RWPE1 (cell line): Measurements from ENCODE around the gene FAM151B.

Experiments
- CTCF ChIA-PET: fragments of 350-600 bp; sonication (Branson Sonifier 250); formaldehyde crosslinking; extraction: SDS; loops from one replicate; lab custom pipeline; 2021; lab: Yijun Ruan, JAX
- POLR2A ChIA-PET: fragments of 400-600 bp; formaldehyde crosslinking; extraction: SDS; loops from one replicate; lab custom pipeline; 2020; ENCODE audit warnings: antibody characterized with exemption; ENCODE audit not compliant: low non-redundant PET; lab: Yijun Ruan, JAX
- DNase-seq: peaks from one replicate; pipeline ENCODE4 v3.0.0; 2012; ENCODE audit warnings: low spot score
- H3K27ac ChIP-seq: fragments of 450-650 bp; 2 replicates; pipeline ENCODE4 v1.5.1; 2017
- TF ChIP-seq, protein P1 (sequence below): fragments of 450-650 bp; conservative IDR thresholded peaks from 2 replicates; pipeline ENCODE4 v1.5.1; 2017; ENCODE audit warnings: low read depth, mild to moderate bottlenecking

Gene FAM151B

DNA sequence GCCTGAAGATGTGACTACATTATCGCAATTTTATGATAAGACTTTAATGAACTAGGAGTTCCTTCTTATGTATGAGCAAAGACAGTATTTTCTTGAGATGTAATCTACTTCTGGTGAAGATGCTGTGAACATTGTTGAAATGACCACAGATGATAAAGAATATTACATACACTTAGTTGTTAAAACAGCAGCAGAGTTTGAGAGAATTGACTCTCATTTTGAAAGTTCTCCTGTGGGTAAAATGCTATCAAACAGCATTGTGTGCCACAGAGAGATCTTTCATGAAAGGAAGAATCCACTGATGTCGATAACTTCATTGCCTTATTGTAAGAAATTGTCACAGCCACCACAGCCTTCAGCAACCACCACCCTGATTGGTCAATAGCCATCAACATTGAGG is 8.0 kb downstream of the FAM151B start:
- POLR2A ChIA-PET = no interaction called here
- CTCF ChIA-PET = interaction anchor here (0.6 kb wide), 1 partner anchor 669 kb away, joined by 3 read pairs; no protein-coding TSS in a partner anchor
- no peak for DNase-seq
- TF ChIP-seq, protein P1, sequence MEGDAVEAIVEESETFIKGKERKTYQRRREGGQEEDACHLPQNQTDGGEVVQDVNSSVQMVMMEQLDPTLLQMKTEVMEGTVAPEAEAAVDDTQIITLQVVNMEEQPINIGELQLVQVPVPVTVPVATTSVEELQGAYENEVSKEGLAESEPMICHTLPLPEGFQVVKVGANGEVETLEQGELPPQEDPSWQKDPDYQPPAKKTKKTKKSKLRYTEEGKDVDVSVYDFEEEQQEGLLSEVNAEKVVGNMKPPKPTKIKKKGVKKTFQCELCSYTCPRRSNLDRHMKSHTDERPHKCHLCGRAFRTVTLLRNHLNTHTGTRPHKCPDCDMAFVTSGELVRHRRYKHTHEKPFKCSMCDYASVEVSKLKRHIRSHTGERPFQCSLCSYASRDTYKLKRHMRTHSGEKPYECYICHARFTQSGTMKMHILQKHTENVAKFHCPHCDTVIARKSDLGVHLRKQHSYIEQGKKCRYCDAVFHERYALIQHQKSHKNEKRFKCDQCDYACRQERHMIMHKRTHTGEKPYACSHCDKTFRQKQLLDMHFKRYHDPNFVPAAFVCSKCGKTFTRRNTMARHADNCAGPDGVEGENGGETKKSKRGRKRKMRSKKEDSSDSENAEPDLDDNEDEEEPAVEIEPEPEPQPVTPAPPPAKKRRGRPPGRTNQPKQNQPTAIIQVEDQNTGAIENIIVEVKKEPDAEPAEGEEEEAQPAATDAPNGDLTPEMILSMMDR = no peak
- no peak overlapping the region for H3K27ac ChIP-seq

DNA sequence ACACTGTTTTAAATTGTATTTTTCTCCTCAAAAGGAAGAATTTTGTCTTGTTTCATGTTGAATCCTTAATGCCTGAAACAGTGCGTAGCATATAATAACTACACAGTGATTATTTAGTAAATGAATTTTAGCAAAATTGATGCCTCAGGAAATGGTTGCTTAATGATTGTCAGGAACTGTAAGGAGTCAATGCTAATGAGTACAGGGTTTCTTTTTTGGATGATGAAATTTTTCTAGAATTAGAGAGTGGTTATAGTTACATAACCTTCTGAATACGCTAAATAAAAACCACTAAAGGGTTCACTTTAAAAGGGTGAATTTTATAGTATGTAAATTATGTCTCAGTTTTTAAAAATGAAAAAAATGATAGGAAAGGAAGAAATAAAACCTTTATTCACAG is 14.9 kb downstream of the FAM151B start:
- TF ChIP-seq, protein P1 = no peak
- DNase-seq = no peak
- ChIA-PET POLR2A (no interaction called here), CTCF (interaction anchor here (0.7 kb wide), 1 partner anchor 120 kb away, joined by 3 read pairs; no protein-coding TSS in a partner anchor)
- H3K27ac ChIP-seq = no peak overlapping the region

DNA sequence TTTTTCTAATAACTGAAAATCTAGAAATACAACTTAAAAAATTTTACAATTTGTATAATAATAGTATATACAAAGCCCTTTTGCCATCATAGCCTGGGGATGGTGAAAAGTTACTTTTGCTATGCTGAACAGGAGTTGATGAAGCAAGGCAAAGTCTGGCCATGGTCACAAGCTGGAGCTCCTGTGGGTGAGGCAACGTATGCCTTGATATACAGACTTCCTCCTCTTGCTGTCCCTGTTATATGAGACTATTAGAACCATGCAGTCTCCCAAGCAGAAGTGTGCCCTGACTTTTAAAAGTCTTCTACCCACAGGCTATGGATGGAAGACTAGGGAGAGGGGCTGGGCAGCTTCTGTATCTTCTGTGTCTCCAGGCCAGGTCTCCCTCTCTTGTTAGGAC is 15.7 kb downstream of the FAM151B start:
- DNase-seq = no peak
- CTCF ChIA-PET = interaction anchor here (0.6 to 0.7 kb wide), 2 partner anchors 16 to 119 kb away, joined by 3 read pairs; no protein-coding TSS in a partner anchor
- TF ChIP-seq, protein P1 = no peak

DNA sequence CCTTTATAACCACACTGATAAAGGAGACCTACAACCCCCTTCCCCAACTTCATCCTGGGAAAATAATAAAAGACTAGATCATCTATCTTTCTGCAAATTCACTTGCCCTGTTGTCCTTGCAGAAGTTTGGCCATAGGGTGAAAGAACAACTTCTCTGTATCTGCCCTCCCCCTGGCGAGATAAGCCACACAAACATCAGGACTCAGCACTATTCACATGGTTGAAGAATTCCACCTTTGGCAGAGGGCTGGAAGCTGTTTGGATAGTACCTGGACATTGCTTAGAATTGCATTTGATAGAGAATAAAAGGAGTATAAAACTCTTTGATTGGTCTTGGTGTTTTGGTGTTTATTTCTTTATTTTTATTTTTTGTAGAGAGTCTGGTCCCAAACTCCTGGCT is 16.9 kb downstream of the FAM151B start:
- TF ChIP-seq, protein P1 = no peak
- POLR2A ChIA-PET = no interaction called here
- no peak overlapping the region for H3K27ac ChIP-seq
- CTCF ChIA-PET = no interaction called here
- DNase-seq = no peak

More for the DNA sequence above, 15.7 kb downstream of the FAM151B start:
- POLR2A ChIA-PET = no interaction called here
- H3K27ac ChIP-seq = no peak overlapping the region

DNA sequence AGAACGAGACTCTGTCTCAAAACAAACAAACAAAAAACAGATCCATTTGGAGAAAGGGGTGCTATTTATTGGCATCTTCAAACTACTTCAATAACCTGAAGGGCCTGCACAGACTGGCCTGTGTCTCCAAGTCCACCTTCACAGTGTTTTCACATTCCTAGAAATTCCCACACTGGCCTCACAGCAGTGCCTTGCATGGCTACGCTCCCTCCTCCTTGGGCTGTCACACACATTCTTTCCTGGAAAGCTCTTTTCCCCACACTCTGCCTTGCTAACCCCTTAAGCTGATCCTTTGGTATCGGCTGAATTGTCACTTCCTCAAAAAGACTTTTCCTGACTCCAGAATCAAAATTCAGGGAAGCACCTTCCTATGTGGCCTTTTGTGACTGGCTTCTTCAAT is 19.8 kb downstream of the FAM151B start:
- DNase-seq = no peak
- ChIA-PET POLR2A (no interaction called here), CTCF (interaction anchor here (0.6 kb wide), 1 partner anchor 1094 kb away, joined by 7 read pairs; no protein-coding TSS in a partner anchor)
- TF ChIP-seq, protein P1 = no peak
- H3K27ac ChIP-seq = no peak overlapping the region

DNA sequence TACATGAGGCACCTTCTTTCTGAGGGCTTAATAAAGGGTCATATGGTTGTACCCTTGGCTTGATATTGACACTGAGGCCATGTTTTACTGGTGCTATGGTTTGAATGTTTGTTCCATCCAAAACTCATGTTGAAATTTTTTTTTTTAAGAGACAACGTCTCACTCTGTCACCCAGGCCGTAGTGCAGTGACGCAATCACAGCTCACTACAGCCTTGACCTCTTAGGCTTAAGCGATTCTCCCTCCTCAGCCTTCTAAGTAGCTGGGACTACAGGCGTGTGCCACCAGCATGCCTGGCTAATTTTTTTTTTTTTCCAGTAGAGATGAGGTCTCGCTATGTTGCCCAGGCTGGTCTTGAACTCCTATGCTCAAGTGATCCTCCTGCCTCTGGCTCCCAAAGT is 20.9 kb downstream of the FAM151B start:
- ChIA-PET CTCF (interaction anchor here (0.5 kb wide), 1 partner anchor 128 kb away, joined by 4 read pairs; no protein-coding TSS in a partner anchor), POLR2A (no interaction called here)
- TF ChIP-seq, protein P1 = no peak
- no peak overlapping the region for H3K27ac ChIP-seq
- no peak for DNase-seq
